DMS53 treated with DMSO at 0.1 percent for 48 hours (cell line): ENCODE measurements around the gene MRPL40.
A peak's percentile ranks its signal among the peaks of the same experiment; 100 is the strongest.

Experiments used
- DNase-seq: peaks from one replicate; lab custom pipeline; 2025; ENCODE audit not compliant: unreplicated experiment; lab: John Stamatoyannopoulos, UW

MRPL40 gene

DNA sequence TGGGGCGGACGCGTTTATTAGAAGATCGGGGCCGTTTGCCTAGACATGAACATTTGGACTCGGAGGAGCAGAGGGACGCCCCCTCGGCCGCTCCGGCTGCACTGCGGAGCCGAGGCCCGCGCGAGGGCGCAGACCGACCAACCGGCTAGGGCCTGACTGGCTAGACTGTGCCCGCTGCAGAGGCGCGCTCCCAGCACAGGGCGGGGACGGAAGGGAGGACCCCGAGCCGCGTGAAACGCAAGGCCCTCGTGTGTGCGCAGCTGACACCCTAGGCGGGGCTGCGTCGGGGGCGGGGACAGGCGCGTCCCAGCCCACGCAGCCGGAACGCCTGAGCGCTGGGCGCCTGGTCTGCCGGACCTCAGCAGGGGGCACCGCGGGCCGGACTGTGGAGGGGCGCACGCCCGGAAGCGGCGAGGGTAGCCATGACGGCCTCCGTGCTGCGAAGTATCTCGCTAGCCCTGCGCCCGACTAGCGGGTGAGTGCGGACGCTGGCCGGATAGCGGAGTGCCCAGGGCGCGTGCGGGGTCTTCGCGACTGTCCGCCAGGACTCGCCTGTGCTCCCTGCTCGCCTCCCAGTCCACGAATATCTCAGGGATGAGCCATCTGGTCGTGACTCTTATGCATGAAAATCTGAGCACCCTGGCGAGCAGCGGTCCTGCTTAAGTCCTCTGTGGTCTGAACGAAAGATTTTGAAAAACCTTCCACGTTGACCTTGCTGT, at the start of gene MRPL40:
TSS of gene MRPL40 (plus strand) at position 413 of the 719 bp plus-strand sequence. CDS start at position 423, 10 bp downstream.
- peak; percentile 52 for DNase-seq

DNA sequence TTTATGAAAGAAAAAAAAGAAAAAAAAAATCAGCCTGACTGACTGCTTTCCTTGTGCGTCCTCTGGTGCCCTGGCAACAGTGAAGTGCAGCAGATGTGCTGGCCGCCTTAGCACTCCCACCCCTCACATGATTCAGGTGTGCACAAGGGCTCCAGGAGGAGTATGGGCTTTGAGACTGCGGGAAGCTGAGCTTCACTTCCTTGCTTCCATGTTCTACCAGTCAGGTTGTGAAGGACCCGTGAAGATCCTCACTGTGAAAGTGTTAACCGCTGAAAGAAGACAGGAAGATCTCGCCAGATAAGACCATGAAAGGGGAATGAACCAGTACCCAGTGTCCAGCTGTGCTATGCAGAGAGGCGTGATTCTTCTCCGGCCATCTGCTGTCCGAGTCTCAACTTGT, 49.1 kb upstream of the MRPL40 start:
- DNase-seq, result no peak

DNA sequence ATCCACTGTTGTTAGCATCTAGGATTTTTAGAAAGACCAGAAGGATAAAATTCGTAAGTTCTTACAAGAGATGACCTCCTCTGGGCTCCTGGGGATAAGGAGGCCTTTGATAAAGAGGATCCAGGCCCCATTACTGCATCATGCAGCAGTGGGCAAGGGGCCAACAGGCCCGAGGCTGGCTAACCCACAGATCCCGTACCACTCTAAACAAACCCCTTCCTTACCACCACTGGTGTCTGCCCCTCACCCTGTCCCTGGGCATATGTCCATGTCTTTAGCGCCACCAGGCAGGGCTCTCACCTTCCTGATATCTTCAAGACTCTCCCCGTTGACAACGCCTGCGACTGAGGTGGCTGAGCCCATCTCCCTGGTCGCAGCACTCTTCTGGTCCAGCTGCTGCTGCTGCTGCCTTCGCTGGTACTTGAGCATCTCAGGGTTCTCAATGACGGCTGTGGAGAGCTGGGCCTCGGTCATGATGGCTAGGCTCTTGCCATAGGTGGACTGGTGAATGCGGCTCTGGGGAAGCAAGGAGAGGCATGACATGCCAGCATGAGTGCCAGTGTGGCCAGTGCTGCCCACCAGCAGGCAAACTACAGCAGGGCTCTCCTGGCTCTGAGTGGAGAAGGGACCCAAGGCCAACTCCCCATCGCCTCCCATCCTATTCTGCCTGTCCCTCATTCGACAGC, 47.0 kb upstream of the MRPL40 start:
- no peak for DNase-seq

DNA sequence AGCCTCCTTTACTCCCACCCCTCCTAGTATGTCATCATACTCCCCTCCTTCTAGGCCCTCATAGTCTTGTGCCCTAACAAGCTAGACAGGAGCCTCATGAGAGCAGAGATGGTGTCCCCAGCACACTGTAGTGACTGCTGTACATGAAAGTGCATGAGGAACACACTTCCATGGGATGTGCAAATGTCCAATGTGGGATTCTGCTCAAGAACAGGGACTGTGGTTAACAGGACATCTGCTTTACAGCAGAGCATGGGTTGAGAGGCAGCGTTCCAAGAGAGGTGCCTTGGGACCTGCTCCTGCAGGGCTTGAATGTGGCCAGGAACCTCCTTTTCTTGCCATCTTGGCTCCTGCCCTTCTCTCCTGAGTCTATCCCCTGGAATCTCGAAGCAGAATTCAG, 46.1 kb upstream of the MRPL40 start:
- DNase-seq, result no peak

DNA sequence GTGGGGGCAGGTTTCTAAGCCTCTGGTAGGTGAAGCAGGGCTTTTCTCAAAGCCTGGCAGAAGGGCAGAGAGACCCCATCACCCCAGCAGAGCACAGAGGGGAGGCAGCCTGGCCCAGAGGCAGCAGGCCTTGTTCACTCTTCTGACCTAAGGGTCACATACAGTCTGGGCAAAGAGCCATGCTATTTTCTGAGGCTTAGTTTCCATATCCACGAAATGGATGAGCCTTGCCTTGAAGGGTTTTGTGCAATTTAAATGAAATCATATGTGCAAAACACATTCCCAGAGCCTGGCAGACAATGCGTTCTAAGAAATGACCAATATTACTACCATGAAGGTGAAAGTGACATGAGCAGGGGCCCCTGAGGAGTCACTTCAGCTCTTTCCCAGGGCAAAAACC, 45.3 kb upstream of the MRPL40 start:
- no peak for DNase-seq

DNA sequence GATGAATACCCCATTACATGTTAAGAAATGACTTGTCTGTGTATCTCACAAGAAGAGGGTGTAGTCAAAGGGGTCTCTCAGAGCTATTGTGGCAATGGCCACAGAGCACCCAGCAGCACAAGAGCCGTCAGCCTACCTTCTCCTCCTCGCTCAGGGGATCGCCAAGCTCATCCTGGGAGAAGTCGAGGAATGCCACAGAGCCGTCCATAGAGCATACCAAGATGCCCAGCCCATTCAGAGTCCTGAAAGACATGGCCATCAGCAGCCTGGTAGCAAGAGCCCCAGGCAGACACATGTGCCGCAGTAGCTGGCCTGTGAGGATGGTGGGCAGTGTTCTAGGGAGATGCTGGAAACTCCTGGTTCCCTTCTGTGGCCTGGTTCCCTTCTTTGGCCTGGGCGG, 44.8 kb upstream of the MRPL40 start:
- DNase-seq, result no peak

DNA sequence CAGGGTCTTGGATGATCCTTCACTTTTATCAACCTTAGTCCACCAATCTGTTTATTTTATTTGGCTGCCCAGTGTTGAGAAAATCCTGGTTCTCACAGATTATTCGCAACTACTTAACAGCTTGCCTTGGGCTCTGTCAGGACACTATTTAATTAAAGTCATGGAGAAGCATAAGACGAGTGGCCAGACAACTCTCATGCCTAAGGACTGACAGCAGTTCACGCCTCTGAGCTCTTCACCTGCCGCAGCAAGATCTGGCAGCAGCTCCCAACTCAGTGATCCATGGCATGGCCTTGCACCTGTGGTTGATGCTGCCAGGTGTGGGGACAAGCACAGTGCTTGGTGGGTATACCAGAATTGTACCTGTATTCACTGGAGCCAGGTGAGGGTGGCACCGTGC, 38.6 kb upstream of the MRPL40 start:
- DNase-seq, result no peak

DNA sequence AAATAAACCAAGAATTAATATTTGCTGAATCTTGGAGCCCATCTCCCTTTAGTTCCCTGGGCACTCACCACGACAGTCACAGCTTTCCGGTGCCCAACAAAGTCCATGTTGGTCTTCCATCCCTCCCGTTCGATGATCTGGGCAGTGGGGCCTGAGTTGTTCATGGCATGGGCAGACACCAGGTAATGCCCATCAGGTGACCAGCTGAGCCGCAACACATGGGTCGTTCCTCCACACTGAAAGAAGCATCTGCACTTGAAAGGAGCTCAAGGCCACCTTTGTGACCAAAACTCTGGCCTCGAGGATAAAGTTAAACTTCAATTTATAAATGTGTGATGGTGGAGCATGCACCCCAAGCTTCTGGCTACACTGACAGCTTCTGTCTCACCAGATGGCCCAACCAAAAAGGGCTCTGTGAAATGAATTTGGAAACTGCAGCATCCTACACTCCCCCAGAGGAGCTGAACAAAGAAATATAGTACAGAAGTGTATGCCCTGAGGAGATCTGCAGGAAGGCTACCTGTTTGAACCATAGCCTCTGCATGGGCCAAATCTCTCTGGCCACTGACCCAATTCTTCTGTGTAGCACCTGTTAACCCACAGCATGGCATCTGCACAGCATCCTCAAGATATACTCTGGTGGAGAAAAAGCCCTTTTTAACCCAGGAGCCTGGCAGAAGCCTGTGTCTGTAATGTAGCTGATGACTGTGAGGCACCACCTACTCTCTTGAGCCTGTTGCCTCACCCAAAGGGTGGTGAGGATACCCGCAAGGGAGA, 37.9 kb upstream of the MRPL40 start:
- no peak for DNase-seq

DNA sequence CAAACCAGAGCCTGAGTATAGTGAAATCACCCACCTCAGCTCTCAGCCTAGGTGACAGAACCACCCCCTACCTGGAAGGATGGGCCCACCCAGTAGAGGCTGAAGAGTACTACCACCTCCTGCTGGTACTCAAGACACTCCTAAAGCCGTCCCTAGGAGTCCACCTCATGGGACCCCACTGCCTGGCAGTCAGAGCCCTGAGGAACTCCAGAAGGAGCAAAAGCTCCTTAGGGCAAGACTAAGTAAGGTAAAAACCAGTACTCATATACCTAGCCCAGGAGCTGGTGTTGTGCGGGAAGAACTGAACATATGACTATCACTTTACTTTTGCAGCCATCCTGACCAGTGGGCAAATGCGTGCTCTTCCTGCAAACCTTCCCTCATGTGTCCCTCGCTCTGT, 37.1 kb upstream of the MRPL40 start:
- no peak for DNase-seq

DNA sequence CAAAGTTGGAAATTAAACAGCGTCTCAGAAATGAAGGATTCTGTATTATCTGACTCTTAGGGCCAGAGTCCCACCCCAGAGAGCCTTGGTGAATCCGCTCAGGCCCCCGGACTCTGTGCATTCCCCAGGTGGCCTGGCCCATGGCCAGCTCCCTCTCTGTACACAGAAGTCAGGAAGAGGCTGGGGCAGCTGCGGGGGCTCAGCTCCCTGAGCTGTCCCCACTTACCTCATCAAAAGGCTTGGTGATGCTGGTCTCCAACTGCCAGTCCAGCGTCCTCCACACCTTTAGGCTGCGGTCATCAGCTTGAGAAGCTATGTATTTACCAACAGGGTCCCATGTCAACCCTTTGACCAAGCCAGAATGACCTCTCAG, 35.8 kb upstream of the MRPL40 start:
- DNase-seq, result no peak

DNA sequence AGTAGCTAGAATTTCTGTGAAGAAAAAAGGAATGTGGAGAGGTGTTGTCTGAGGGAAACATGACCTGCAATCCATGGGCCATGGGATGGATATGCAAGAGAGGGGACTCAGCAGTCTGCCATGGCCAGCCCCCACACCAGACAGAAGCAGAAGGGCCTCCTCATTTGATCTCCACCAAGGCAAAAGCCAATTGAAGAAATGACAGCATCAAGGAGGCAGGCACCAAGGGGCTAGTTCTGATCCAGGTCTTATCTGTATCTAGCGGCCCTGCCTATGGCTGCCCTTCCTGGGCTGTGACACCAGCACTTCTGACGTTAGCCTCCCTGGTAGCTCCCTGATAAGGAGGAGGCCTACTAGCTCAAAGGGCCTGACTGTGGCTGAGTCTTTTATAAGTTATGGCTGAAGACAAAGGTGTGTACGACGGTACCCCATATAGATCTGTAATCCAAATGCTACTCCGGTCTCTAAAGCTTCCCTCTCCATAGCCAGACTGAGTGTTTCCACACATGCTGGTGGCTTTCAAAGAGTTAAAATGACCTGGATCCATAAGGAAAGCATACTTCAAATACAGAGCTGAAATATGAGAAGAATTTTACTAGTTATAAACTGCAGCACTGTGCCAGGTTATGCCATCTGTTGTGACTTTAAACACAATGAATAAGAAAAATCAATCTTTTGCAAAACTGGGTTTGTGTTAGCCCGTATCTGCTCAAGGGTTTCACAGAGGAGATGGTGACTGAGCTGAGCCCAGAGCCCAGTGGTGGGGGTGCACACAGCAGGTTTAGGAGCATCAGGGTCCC, 35.2 kb upstream of the MRPL40 start:
- DNase-seq, result no peak

DNA sequence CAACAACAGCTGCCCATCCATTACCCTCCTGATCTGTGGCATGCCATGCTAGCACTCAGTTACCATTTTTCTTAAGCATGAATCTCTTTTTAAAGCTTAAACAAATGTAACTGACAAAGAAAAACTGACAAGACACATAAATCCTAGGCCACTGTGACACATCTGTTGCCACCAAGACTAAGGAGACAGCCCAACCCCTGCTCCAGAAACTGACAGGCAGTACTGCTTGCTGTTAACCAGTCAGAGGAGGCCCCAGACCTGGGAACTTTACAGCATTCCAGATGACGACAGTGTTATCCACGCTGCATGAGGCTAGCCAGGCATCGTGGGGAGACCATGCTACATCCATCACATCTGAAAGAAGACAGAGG, 34.6 kb upstream of the MRPL40 start:
- no peak for DNase-seq

DNA sequence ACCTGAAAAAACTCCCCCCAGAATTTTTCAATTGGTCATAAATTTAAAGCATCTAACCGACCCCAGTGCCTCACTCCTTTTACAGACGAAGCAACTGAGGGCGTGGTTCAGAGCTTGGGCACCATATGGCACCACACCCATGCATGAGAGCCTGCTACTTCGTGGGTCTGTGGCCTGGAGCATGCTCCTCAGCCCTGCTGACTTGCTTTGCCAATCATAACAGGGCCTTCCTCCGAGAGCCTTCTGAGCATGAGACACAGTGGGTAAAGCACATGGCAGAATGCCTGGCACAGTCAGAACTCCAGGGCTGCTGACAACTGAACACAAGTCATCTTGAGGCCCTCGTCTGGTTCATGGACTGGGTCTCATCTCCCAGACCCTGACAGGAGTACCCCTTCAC, 34.1 kb upstream of the MRPL40 start:
- DNase-seq, result no peak

DNA sequence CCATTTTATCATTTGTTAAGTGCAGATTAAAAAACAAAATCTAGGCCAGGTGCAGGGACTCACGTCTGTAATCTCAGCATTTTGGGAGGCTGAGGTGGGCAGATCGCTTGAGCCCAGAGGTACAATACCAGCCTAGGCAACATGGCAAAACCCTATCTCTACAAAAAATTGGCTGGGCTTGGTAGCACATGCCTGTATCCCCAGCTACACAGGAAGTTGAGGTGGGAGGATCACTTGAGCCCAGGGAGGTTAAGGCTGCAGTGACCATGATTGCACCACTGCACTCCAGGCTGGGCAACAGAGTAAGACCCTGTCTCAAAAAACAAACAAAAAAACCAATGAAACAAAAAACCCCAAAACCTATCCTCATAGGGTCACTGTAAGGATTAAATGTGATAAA, 33.7 kb upstream of the MRPL40 start:
- DNase-seq, result no peak

DNA sequence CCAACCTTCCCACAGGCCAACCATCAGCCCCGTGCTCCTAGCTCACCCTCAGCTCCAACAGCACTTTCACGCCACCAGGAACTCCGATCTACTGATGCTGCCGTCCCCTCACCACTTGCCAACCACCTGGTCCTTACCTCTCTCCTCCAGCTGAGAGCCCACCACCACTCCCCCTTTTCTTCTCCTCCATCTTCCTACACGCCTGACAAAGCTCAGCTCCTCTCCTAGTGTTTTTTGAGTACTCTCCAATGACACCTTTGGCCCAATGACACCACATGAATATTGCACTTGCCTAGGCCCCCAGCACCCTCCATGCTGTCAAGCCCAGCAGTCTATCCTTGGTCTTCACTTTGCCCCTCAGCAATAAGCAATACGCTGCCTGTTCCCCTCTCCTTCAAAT, 31.5 kb upstream of the MRPL40 start:
- no peak for DNase-seq

DNA sequence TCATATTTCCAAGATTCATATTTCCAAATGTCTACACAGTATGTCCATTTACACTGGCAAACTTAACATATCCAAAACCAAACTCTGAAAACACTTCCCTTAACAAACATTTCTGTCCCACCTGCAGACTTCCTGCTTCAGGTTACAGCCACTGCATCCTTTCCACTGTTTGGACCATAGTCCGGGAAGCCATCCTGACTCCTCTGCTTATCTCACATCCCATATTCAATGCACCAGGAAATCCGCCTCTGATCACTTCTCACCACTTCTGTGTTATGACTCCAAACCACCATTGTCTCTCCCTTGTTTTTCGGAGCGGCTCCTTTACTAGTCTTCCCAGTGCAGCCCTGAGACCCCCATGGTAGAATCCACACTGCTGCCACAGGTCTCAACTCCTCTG, 30.9 kb upstream of the MRPL40 start:
- DNase-seq, result no peak

DNA sequence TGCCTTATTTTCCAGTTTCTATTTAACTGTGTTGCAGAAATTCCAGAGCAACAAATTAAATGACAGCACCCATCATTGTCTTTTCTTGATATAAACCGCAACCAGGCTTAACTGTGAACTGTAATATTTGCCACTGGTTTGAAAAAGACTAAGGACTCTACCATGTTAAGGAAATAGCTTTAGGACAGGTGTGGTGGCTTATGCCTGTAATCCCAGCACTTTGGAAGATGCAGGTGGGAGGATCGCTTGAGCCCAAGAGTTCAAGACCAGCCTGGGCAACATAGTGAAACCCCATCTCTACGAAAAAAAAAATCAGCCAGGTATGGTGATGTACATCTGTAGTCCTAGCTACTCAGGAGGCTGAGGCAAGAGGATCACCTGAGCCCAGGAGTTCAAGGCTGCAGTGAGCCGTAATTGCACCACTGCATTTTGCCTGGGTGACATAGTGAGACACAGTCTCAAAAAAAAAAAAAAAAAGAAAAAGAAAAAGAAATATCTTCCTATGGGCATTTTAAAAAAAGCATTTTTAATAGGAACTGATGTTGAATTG, 29.6 kb upstream of the MRPL40 start:
- no peak for DNase-seq

DNA sequence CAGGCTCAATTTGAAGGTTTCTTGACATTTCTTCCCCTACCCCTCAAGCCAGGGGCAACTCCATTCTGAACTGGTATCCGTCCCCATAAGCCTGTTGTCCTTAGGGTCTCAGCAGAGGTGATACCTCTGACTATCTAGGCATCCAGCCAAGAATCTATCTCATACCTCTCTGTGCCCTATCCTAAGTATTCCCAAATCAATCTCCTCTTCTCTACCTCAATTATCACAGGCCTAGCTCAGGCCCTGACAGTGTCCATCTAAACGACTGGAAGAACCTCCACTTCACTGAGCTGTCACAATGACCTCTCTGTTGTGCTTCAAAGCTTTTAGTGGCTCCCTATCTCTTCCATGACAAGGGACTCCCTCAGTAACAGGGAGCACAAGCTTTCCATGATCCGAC, 27.7 kb upstream of the MRPL40 start:
- no peak for DNase-seq

DNA sequence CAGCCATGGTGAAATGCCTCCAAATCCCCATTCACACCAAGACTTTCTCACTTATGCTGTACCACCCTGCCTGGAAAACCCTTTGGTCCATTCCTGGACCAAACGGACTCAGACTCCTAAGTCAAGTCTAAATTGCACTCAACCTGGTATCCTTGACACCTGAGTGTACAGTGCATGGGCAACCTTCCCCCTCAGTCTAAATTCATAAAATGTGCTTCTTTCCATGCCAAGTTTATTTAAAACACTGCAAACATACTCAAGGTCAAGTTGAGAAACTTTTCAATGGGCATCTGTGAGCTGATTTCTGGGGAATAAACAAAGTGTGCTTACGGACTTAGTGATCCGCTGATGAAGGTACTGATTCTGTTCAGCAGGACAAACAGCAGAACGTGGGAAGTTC, 27.2 kb upstream of the MRPL40 start:
- DNase-seq, result no peak

DNA sequence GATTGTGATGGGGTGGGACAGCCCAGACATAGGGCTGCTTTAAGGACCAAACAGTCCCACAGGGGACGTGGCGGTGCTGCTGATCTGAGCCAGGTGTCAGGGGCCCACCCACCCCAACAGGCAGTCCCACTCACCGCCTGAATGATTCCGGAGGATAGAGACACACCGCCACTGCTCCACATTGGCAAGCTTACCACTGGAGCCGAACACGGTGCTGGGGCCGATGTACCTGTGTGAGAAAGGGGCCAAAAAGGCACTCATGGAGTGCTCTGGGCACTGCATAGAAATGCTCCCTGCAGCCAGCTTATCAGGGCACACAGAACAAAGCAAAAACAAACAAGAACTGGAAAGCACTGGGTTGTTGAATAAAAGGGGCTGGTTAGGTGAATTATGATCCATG, 26.7 kb upstream of the MRPL40 start:
- DNase-seq, result no peak

DNA sequence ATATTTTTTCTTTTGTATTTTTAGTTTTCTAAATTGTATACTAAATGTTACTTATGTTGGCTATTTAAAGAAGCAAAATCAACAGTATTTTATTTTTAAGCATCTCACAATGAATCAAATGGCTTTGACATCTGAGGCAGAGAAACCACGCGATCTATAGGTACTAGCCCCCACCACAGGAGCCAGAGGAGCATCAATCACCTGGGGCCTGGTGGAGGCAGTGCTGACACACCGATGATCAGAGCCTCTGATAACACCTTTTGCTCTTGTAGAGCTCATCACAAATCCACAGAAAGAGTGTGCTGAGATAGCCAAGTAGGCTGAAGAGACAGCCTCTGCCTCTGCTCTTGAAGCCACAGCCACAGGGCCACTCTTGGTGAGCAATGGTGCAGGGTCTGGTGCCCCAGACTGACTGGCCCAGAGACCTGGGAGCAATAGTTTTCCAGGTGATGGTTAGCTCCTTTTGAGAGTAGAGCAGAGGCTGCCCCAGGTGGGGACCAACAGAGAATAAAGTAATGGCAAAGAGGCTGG, 26.0 kb upstream of the MRPL40 start:
- no peak for DNase-seq
